GM10248 (cell line): ENCODE data around the gene GOPC.
"Not testable (repeated sequence)": the region's sequence is repeated elsewhere in the genome, so short reads cannot be mapped to it uniquely, and the experiment has no call there.

Experiments used
- CTCF ChIA-PET: fragments of 300-600 bp; sonication (Branson Sonifier 250); formaldehyde crosslinking; extraction: SDS; loops from one replicate; lab custom pipeline; 2021; ENCODE audit warnings: antibody characterized with exemption; lab: Yijun Ruan, JAX
- POLR2A ChIA-PET: fragments of 350-650 bp; sonication (Branson Sonifier 250); formaldehyde crosslinking; extraction: SDS; loops from one replicate; lab custom pipeline; 2020; ENCODE audit warnings: antibody characterized with exemption; lab: Yijun Ruan, JAX
- DNase-seq: peaks from one replicate; pipeline ENCODE4 v3.0.0; 2012; ENCODE audit errors: extremely low spot score
- CTCF ChIP-seq: IDR thresholded peaks from 2 replicates; pipeline ENCODE4 v1.5.1; 2012; ENCODE audit warnings: mild to moderate bottlenecking, low read depth; ENCODE audit errors: extremely low read depth, missing control alignments, control extremely low read depth

The GOPC gene

GRCh38 chr6:117602151-117602898 lies at the start of gene GOPC:
GOPC (minus strand) TSS chr6:117602511; CDS start chr6:117602288, 223 bp downstream.
- ChIA-PET POLR2A (interaction anchor here (0.5 to 0.6 kb wide), 3 partner anchors 16 to 80 kb away, joined by 3 read pairs; no protein-coding TSS in a partner anchor), CTCF (interaction anchor here (0.9 to 2.0 kb wide), 8 partner anchors 8 to 174 kb away, joined by 3 to 8 read pairs (median 4); no protein-coding TSS in a partner anchor)
- TF ChIP-seq CTCF = no peak
- peak; percentile 96 for DNase-seq

- CTCF ChIA-PET = interaction anchor here (1.0 kb wide), 1 partner anchor 20 kb away, joined by 3 read pairs; no protein-coding TSS in a partner anchor
- DNase-seq, POLR2A ChIA-PET: not testable (repeated sequence)
These were observed 49.7 kb upstream of the GOPC start for GRCh38 chr6:117651984-117652383.

DNA sequence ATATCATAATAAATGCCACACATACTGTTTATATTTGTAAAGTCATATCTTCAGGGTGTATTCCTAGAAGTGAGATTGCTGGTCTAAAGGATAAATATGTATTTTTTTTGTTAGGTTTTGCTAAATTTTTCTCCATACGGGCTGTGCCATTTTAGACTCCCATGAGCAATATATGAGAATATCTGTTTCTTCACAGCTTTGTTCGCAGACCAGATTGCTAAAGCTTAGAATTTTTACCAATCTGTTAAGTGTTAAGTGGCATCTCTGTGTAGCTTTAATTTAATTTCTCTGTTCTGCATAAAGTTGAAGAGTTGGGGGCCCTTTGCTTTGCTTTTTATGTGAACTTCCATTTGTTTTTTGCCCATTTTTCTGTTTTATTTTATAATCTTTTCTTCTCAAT lies 40.7 kb upstream of the GOPC start:
- ChIA-PET POLR2A (no interaction called here), CTCF (interaction anchor here (3.8 kb wide), 1 partner anchor 13 kb away, joined by 11 read pairs; no protein-coding TSS in a partner anchor)
- no peak for TF ChIP-seq CTCF
- no peak for DNase-seq

GRCh38 chr6:117637770-117638169 lies 35.5 kb upstream of the GOPC start:
- ChIA-PET CTCF (interaction anchor here (0.7 to 2.1 kb wide), 3 partner anchors 11 to 18 kb away, joined by 4 to 6 read pairs (median 5); no protein-coding TSS in a partner anchor), POLR2A (no interaction called here)
- DNase-seq = no peak
- no peak for TF ChIP-seq CTCF

DNA sequence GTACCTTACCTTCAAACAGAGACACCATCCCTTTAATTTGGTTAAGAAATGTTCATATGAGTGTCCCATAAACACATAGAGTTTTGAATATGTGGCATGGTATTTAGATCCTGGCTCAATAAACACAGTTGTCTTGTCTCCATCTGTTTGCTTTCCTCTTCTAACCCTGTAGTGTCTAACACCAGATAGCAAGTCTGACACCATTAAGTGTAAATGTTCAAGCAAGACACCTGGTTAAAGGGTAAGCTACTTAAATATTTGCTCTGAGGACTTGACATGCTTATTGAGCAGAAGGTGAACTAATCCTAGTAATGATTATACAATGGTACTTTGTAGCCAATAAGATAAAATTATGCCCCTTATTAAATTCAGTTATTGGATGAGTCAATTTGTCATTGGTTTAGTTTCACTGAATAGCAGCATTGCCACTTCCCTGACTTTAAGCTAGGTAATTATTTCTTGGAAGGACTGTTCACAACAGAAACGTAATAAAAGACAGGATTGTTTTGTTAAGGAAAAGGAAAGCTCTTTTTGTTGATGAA lies 26.9 kb upstream of the GOPC start:
- CTCF ChIA-PET = interaction anchor here (0.7 to 2.5 kb wide), 5 partner anchors 11 to 25 kb away, joined by 3 to 11 read pairs (median 6); no protein-coding TSS in a partner anchor
- DNase-seq = no peak
- POLR2A ChIA-PET = no interaction called here
- no peak for TF ChIP-seq CTCF

- ChIA-PET CTCF (no interaction called here), POLR2A (no interaction called here)
- no peak for DNase-seq
- no peak for TF ChIP-seq CTCF
These were observed 25.2 kb upstream of the GOPC start for GRCh38 chr6:117627533-117627932.
